Measurements from ENCODE around the gene ABCA10. TPM values are rescaled to one million over a fixed set of nuclear protein-coding genes. Genes with fewer than 3 reads are reported as not detected.

Gene ABCA10
- total RNA-seq, 6 donors from 2014 or later: 1.8 to 29.3 (median 5.1) TPM

DNA sequence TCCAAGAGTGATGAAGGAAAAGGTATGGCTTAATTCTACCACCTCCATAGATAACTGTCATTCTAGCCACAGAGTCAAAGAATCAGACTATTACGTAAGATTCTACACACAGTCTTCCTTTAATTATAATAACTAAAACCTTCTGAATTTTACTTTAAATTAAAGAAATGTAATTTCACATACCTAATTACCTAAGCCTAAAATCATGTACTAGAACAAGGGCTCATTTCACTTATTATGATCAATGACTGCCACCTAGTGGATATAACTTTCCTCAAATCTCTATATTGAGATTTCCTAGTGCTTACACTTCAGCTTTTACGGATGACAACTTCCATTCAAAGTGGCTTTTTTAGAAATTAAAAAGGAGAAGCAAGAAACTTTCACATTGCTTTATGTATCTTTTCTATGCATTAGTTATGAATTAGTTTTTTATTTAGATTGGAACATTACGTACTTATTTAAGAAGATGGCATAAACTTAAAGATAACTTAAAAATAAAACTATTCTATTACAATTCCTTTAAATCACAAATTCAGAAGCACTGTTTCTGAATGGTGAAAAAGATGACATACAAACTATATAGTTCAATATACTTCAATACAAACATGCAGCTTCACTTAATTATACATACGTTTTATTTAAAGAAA, 18.2 kb upstream of the ABCA10 start:
- Histone ChIP-seq H3K36me3 (no peaks in the 10 kb centered on the region), H3K27ac (no peak overlapping the region), H3K4me3 (no peak overlapping the region), H3K9me3 (no peaks in the 10 kb centered on the region), H3K27me3 (no peaks in the 10 kb centered on the region), H3K4me1 (no peaks in the 10 kb centered on the region)
- DNase-seq (no peak), ATAC-seq (ENCODE audit: low FRiP score in 2 of 2) (peak in 1 of 2 donors; percentile 61)
- TF ChIP-seq POLR2A (IDR thresholded peaks at IDR 0.05): no peak
- TF ChIP-seq, protein P1, sequence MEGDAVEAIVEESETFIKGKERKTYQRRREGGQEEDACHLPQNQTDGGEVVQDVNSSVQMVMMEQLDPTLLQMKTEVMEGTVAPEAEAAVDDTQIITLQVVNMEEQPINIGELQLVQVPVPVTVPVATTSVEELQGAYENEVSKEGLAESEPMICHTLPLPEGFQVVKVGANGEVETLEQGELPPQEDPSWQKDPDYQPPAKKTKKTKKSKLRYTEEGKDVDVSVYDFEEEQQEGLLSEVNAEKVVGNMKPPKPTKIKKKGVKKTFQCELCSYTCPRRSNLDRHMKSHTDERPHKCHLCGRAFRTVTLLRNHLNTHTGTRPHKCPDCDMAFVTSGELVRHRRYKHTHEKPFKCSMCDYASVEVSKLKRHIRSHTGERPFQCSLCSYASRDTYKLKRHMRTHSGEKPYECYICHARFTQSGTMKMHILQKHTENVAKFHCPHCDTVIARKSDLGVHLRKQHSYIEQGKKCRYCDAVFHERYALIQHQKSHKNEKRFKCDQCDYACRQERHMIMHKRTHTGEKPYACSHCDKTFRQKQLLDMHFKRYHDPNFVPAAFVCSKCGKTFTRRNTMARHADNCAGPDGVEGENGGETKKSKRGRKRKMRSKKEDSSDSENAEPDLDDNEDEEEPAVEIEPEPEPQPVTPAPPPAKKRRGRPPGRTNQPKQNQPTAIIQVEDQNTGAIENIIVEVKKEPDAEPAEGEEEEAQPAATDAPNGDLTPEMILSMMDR (IDR thresholded peaks at IDR 0.05): peak in 5 of 6 experiments; percentile 21 to 56 (median 41)
- no peak for TF ChIP-seq POLR2AphosphoS5 (IDR thresholded peaks at IDR 0.05)
- no peak for TF ChIP-seq EP300 (IDR thresholded peaks at IDR 0.05)
- WGBS, 2 donors: 62 to 68% methylated on average over 4 of the region's 4 CpGs

DNA sequence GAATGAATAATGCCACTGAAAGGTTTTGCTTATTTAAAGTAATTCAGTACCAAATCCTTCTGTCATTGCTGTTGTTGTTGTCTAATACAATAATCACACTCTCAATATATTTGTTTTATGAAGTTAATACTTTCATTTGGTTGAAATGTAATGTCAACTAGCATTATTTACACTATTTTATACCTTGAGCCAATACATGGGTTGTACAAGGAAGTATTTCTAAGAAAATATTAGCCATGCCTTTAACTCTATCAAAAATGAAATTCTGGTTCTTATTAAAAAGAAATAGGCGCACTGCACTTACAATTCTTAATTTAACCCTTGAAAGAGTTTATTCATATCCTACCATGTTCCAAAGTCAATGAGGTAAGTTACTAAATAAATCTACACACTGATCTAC, 17.6 kb upstream of the ABCA10 start:
- Histone ChIP-seq H3K27me3 (no peaks in the 10 kb centered on the region), H3K4me1 (no peaks in the 10 kb centered on the region), H3K27ac (no peak overlapping the region), H3K9me3 (no peaks in the 10 kb centered on the region), H3K36me3 (no peaks in the 10 kb centered on the region), H3K4me3 (no peak overlapping the region)
- ATAC-seq (ENCODE audit: low FRiP score in 2 of 2): no peak
- 57 to 71% methylated on average over 1 of the region's 1 CpG for WGBS, 2 donors
- DNase-seq: no peak
- TF ChIP-seq POLR2A (IDR thresholded peaks at IDR 0.05) (no peak), POLR2AphosphoS5 (IDR thresholded peaks at IDR 0.05) (no peak), EP300 (IDR thresholded peaks at IDR 0.05) (no peak)
- TF ChIP-seq, protein P1 (IDR thresholded peaks at IDR 0.05): no peak

DNA sequence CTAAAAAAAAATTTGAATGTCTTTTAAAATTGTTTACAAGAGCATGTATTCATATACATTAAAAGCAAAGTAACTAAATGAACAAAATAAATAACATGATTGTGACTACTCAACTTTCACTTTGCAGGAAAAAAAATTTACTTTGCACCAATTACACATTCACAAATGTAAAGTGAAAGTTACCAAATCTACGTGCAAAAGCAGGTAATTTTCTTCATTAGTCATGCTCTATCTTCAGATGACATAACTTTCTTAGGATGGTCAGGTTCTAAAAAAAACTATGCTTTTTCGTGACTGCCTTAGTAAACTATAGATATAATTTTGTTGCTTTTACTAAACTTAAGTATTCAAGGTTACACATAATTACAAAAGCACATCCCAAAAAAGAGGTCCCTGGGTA, 17.0 kb upstream of the ABCA10 start:
- no peaks in the 10 kb centered on the region for H3K27me3 ChIP-seq
- no peaks in the 10 kb centered on the region for H3K36me3 ChIP-seq
- TF ChIP-seq POLR2AphosphoS5 (IDR thresholded peaks at IDR 0.05) (no peak), POLR2A (IDR thresholded peaks at IDR 0.05) (no peak)
- TF ChIP-seq, protein P1 (IDR thresholded peaks at IDR 0.05): no peak
- 59 to 66% methylated on average over 2 of the region's 2 CpGs for WGBS, 2 donors
- no peaks in the 10 kb centered on the region for H3K9me3 ChIP-seq
- DNase-seq (no peak), ATAC-seq (ENCODE audit: low FRiP score in 2 of 2) (no peak)
- H3K4me3 ChIP-seq: no peak overlapping the region
- no peaks in the 10 kb centered on the region for H3K4me1 ChIP-seq
- no peak overlapping the region for H3K27ac ChIP-seq

DNA sequence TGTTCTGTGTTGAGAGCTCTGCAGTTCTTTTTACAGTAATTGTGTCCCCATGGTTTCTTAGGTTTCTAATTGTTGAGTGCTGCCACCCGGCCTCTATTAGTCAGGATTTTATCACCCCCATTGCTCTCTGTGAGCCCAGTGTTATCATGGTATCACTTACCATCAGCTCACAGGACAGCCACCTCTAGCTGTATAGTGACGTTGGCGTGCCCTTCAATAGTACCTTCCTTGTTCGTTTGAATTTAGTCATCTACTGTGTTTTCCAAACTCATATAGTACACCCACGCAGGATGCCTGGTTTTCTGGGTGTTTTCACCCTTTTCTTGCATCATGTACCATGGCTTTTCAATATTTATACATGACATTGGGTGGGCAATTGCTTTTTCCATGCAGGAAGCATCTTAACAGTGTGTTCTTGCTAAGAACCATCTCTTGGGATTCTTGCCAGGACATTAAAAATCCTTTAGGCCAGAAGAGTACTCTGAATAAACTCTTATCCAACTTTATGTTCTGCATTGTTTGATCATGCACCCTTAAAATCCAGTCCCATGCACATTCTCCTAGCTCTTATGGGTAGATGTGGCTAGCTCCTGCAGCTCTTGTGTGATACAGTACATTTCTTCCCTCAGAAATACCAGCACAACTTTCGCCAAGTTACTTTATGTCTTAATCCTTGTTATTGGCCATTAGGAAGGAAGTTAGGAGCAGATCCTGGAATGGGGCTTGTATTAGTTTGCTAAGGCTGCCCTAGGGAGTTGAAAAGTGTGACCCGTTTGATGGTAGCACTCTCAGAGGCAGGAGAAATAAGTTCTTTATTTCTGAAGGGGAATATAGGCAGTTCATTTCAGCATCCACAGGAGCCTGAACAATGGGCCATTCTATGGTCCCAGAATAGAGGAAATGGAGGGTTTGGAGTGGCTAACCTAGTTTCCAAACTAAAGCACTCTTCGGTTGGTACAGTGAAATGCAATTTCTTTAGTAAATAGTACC, 11.3 kb upstream of the ABCA10 start:
- Histone ChIP-seq H3K4me1 (peaks cover 0 to 6% (median 2%) of the 10 kb centered on the region in 4 donors), H3K27ac (no peak overlapping the region), H3K9me3 (no peaks in the 10 kb centered on the region), H3K4me3 (no peak overlapping the region), H3K36me3 (no peaks in the 10 kb centered on the region), H3K27me3 (no peaks in the 10 kb centered on the region)
- 90 to 93% methylated on average over 8 of the region's 8 CpGs for WGBS, 2 donors
- TF ChIP-seq EP300 (IDR thresholded peaks at IDR 0.05): no peak
- TF ChIP-seq POLR2AphosphoS5 (IDR thresholded peaks at IDR 0.05): no peak
- no peak for TF ChIP-seq POLR2A (IDR thresholded peaks at IDR 0.05)
- TF ChIP-seq, protein P1 (IDR thresholded peaks at IDR 0.05): no peak
- DNase-seq (no peak), ATAC-seq (ENCODE audit: low FRiP score in 2 of 2) (no peak)
